Trophoblast cell (in vitro differentiated cells and primary cell): ENCODE measurements around the gene TRIM7.
"Not testable (repeated sequence)": the region's sequence is repeated elsewhere in the genome, so short reads cannot be mapped to it uniquely, and the experiment has no call there.

Source experiments
- DNase-seq, 2 donors: peaks; one replicate each; pipeline ENCODE4 v3.0.0-alpha.2; 2016
- H2AFZ ChIP-seq: 2 replicates; pipeline ENCODE4 v1.6.1; 2013; ENCODE audit warnings: low read length, moderate library complexity, mild to moderate bottlenecking; ENCODE audit not compliant: insufficient read depth, poor library complexity
- H2AK5ac ChIP-seq: 2 replicates; pipeline ENCODE4 v1.6.1; 2013; ENCODE audit warnings: mild to moderate bottlenecking, low read length
- H2BK120ac ChIP-seq: 2 replicates; pipeline ENCODE4 v1.6.1; 2013; ENCODE audit warnings: low read length, mild to moderate bottlenecking, moderate library complexity; ENCODE audit not compliant: insufficient read depth, poor library complexity
- H2BK12ac ChIP-seq: 2 replicates; pipeline ENCODE4 v1.6.1; 2013; ENCODE audit warnings: mild to moderate bottlenecking, low read length, moderate library complexity
- H2BK5ac ChIP-seq: 2 replicates; pipeline ENCODE4 v1.6.1; 2013; ENCODE audit warnings: low read length, low read depth, moderate library complexity, mild to moderate bottlenecking; ENCODE audit not compliant: poor library complexity
- H3K14ac ChIP-seq: 2 replicates; pipeline ENCODE4 v1.6.1; 2013; ENCODE audit warnings: mild to moderate bottlenecking, low read length
- H3K18ac ChIP-seq: 2 replicates; pipeline ENCODE4 v1.6.1; 2013; ENCODE audit warnings: mild to moderate bottlenecking, low read length
- H3K23ac ChIP-seq: 2 replicates; pipeline ENCODE4 v1.6.1; 2013; ENCODE audit warnings: low read length
- H3K27ac ChIP-seq: 2 replicates; pipeline ENCODE4 v1.5.1; 2013; ENCODE audit warnings: low read depth, mild to moderate bottlenecking, inconsistent platforms, low read length, moderate library complexity
- H3K27me3 ChIP-seq: 2 replicates; pipeline ENCODE4 v1.6.1; 2013; ENCODE audit warnings: inconsistent platforms, mild to moderate bottlenecking, low read length, moderate library complexity; ENCODE audit not compliant: insufficient read depth
- H3K36me3 ChIP-seq, 2 experiments: 1 replicate in 1 of 2; 2 replicates in 1 of 2; pipeline ENCODE4 v1.6.1; 2013; ENCODE audit warnings: low read length in 2 of 2, mild to moderate bottlenecking in 2 of 2, moderate library complexity in 1 of 2; ENCODE audit not compliant: insufficient read depth in 2 of 2, control insufficient read depth in 1 of 2
- H3K4ac ChIP-seq: 2 replicates; pipeline ENCODE4 v1.6.1; 2013; ENCODE audit warnings: low read depth, mild to moderate bottlenecking, low read length, moderate library complexity
- H3K4me1 ChIP-seq, 2 experiments: 1 replicate in 1 of 2; 2 replicates in 1 of 2; pipeline ENCODE4 v1.6.1; 2013; ENCODE audit warnings: low read length in 2 of 2, mild to moderate bottlenecking in 2 of 2, moderate library complexity in 1 of 2; ENCODE audit not compliant: insufficient read depth in 2 of 2, control insufficient read depth in 1 of 2
- H3K4me2 ChIP-seq: 2 replicates; pipeline ENCODE4 v1.6.1; 2013; ENCODE audit warnings: inconsistent platforms, mild to moderate bottlenecking, low read length, moderate library complexity
- H3K4me3 ChIP-seq: 2 replicates; pipeline ENCODE4 v1.5.1; 2013; ENCODE audit warnings: mild to moderate bottlenecking, low read depth, low read length, inconsistent platforms
- H3K79me1 ChIP-seq: one replicate; pipeline ENCODE4 v1.6.1; 2013; ENCODE audit warnings: low read length
- H3K79me2 ChIP-seq: 2 replicates; pipeline ENCODE4 v1.6.1; 2013; ENCODE audit warnings: low read length, mild to moderate bottlenecking; ENCODE audit not compliant: control insufficient read depth, insufficient read depth, poor library complexity
- H3K9ac ChIP-seq: 2 replicates; pipeline ENCODE4 v1.6.1; 2013; ENCODE audit warnings: mild to moderate bottlenecking, low read length
- H3K9me3 ChIP-seq: 2 replicates; pipeline ENCODE4 v1.6.1; 2013; ENCODE audit warnings: low read depth, mild to moderate bottlenecking, control low read depth, inconsistent platforms, low read length; ENCODE audit not compliant: insufficient read depth
- H4K12ac ChIP-seq: 2 replicates; pipeline ENCODE4 v1.6.1; 2013; ENCODE audit warnings: low read depth, mild to moderate bottlenecking, low read length, moderate library complexity
- H4K8ac ChIP-seq: 2 replicates; pipeline ENCODE4 v1.6.1; 2013; ENCODE audit warnings: low read depth, mild to moderate bottlenecking, low read length, moderate library complexity
- H4K91ac ChIP-seq: one replicate; pipeline ENCODE4 v1.6.1; 2013; ENCODE audit warnings: low read depth, mild to moderate bottlenecking, low read length, moderate library complexity
- WGBS: extraction: QIAGEN DNeasy Blood & Tissue Kit; methylation state at CpG from one replicate; pipeline ENCODE4 v1.1.7; 2013; ENCODE audit warnings: missing lambda C conversion rate; ENCODE audit not compliant: insufficient read length, insufficient coverage; ENCODE audit errors: extremely low coverage; 5-methylcytosine and 5-hydroxymethylcytosine counted together

TRIM7 gene

DNA sequence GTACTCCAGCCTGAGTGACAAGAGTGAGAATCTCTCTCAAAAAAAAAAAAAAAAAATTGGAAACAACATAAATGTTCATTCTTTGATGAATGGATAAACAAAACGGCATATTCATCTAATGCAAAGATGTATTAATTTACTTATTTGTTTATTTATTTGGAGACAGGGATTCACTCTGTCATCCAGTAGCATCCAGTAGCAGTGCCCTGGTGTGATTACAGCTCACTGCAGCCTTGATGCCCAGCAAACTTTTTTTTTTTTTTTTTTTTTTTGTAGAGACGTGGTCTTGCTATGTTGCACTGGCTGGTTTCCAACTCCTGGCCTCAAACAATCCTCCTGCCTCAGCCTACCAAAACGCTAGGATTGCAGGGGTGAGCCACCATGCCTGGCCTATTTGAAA is 33.2 kb downstream of the TRIM7 start:
- Histone ChIP-seq H3K79me1 (no peaks in the 10 kb centered on the region), H3K4me2 (no peak overlapping the region), H4K12ac (no peak overlapping the region), H4K91ac (no peak overlapping the region), H3K4ac (no peak overlapping the region), H2AK5ac (no peak overlapping the region), H3K79me2 (no peaks in the 10 kb centered on the region), H2BK120ac (no peak overlapping the region), H3K23ac (no peak overlapping the region), H3K4me1 (peaks cover 10 to 17% of the 10 kb centered on the region in 2 experiments), H2BK5ac (no peak overlapping the region), H3K9ac (no peak overlapping the region), H2AFZ (no peak overlapping the region), H3K27me3 (no peaks in the 10 kb centered on the region), H2BK12ac (no peak overlapping the region), H3K9me3 (peaks cover 2% of the 10 kb centered on the region), H4K8ac (no peak overlapping the region), H3K18ac (no peak overlapping the region), H3K4me3 (no peak overlapping the region), H3K36me3 (no peaks in the 10 kb centered on the region), H3K27ac (no peak overlapping the region), H3K14ac (no peak overlapping the region)
- DNase-seq = no peak
- no CpG with 5 or more reads among the region's 3 CpGs for WGBS

DNA sequence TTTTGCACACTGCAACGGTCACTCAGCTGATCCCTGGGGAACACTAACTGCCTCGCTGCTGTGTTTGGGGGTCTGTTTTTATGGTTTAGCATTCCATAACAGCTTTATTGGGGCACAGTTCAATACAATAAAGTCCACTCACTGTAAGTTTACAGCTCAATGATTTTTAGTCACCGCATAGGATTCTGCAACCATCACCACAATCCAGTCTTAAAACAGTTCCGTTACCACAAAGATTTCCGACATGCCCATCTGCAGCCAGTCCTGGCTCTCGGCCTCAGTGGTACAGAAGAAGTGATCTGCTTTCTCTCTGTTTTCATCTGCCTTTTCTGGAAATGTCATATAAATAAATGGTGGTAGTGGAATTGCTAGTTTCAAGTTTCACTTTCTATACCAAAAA is 34.0 kb downstream of the TRIM7 start:
- Histone ChIP-seq H3K79me2 (no peaks in the 10 kb centered on the region), H2AK5ac (no peak overlapping the region), H4K8ac (no peak overlapping the region), H3K23ac (no peak overlapping the region), H2BK5ac (no peak overlapping the region), H3K27me3 (no peaks in the 10 kb centered on the region), H4K91ac (no peak overlapping the region), H2BK12ac (no peak overlapping the region), H3K79me1 (no peaks in the 10 kb centered on the region), H3K36me3 (no peaks in the 10 kb centered on the region), H3K14ac (no peak overlapping the region), H2AFZ (no peak overlapping the region), H3K9me3 (peaks cover 2% of the 10 kb centered on the region), H2BK120ac (no peak overlapping the region), H3K18ac (no peak overlapping the region), H3K9ac (no peak overlapping the region), H3K4me3 (no peak overlapping the region), H3K4me2 (no peak overlapping the region), H3K4ac (no peak overlapping the region), H4K12ac (no peak overlapping the region), H3K27ac (no peak overlapping the region), H3K4me1 (peaks cover 10 to 17% of the 10 kb centered on the region in 2 experiments)
- no CpG with 5 or more reads among the region's 6 CpGs for WGBS
- no peak for DNase-seq

DNA sequence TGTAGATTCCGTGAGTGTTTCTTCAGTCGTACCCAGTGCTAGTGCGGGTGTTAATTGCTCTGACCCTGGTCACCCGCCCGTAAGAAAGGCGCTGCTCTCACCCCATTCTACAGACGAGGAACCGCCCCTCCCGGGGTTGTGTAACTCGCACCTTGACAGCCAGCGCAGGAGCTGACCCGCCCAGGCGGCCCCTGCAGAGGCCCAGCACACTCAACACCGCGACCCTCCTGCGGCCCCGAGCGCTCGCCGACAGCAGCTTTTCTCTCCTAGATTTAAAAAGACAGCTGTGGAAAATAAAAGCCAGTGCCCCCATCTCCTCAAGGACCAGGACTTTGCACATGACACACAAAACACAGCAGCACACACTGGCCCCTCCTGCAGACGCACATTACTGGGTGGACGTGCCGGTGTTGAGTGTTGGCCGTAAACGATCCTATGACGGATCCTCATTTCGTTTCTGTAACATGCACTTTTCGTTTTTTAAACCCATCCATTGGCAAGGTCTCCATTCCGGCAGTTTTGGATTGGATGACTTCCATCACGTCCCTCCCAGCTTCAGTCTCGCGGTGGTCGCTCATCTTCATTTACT is 34.7 kb downstream of the TRIM7 start:
- Histone ChIP-seq H3K27me3 (no peaks in the 10 kb centered on the region), H3K18ac (no peak overlapping the region), H3K4me3 (no peak overlapping the region), H4K12ac (no peak overlapping the region), H2BK5ac (no peak overlapping the region), H3K14ac (no peak overlapping the region), H3K79me1 (no peaks in the 10 kb centered on the region), H4K91ac (no peak overlapping the region), H3K4me2 (peak overlapping the region; percentile 63), H3K36me3 (no peaks in the 10 kb centered on the region), H3K23ac (no peak overlapping the region), H3K79me2 (no peaks in the 10 kb centered on the region), H3K27ac (no peak overlapping the region), H3K4me1 (peaks cover 10 to 17% of the 10 kb centered on the region in 2 experiments), H2AK5ac (no peak overlapping the region), H2BK12ac (no peak overlapping the region), H2BK120ac (no peak overlapping the region), H4K8ac (peak overlapping the region; percentile 21), H3K4ac (no peak overlapping the region), H3K9me3 (peaks cover 2% of the 10 kb centered on the region), H2AFZ (peak overlapping the region; percentile 26), H3K9ac (no peak overlapping the region)
- no peak for DNase-seq
- WGBS = no CpG with 5 or more reads among the region's 33 CpGs

DNA sequence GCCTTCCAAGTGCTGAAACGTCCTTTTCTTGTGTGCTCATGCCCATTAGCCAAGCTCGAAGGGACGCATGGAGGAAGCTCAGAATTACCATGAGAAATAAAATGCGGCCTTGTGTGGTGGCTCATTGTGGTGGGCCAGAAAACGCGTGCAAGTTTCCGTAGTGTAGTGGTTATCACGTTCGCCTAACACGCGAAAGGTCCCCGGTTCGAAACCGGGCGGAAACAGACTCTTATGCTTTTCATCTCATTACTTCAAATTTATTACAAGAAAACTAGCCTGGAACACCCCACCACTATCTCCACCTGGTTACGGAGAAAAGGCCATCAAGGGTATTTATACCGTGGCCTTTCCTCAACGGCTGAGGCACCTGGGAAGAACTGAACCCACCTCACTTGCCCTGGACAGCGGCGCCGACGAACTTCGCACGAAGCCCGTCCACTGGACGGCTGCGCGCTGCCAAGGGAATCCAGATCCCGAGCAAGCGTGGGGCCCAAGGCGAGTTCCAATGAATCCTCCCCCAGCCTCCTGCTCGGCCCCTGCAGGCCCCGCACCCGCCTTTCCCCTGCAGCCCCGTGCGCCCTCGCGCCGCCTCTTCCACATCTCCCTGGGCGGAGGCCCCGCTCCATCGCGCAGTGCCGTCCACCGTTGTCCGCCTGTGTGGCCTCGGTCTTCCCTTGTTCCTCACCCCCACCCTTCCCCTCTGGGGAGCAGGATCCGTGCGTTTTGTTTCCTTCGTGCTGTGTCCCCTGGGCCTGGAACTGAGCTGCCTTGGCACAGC is 35.3 kb downstream of the TRIM7 start:
- H3K79me1 ChIP-seq, H3K9me3 ChIP-seq, H4K12ac ChIP-seq, H3K14ac ChIP-seq, H4K91ac ChIP-seq, H2BK5ac ChIP-seq, H3K23ac ChIP-seq, H3K79me2 ChIP-seq, H3K18ac ChIP-seq, H2BK120ac ChIP-seq, H2AK5ac ChIP-seq, H3K27me3 ChIP-seq, H3K4ac ChIP-seq, DNase-seq, H3K27ac ChIP-seq, H3K36me3 ChIP-seq, H3K9ac ChIP-seq, H2BK12ac ChIP-seq: not testable (repeated sequence)
- H3K4me1 ChIP-seq = peaks cover 10 to 17% of the 10 kb centered on the region in 2 experiments
- peak overlapping the region; percentile 63 for H3K4me2 ChIP-seq
- H3K4me3 ChIP-seq = peak overlapping the region; percentile 45
- peak overlapping the region; percentile 21 for H4K8ac ChIP-seq
- no CpG with 5 or more reads among the region's 50 CpGs for WGBS
- peak overlapping the region; percentile 26 for H2AFZ ChIP-seq
